22Rv1 (cell line): ENCODE results near the gene ART3.
A peak's percentile ranks its signal among the peaks of the same experiment; 100 is the strongest.

Source experiments
- H3K27ac ChIP-seq: fragments of 450-650 bp; 2 replicates; pipeline ENCODE4 v1.5.1; 2017
- ZFX ChIP-seq: fragments of 450-650 bp; IDR thresholded peaks from 2 replicates; pipeline ENCODE4 v1.6.1; 2017; ENCODE audit warnings: antibody characterized with exemption, borderline replicate concordance
- TF ChIP-seq, protein P1 (sequence below): fragments of 450-650 bp; IDR thresholded peaks from 2 replicates; pipeline ENCODE4 v1.5.1; 2017; ENCODE audit warnings: mild to moderate bottlenecking

Gene ART3

GRCh38 chr4:76083386-76083988 is 9.0 kb downstream of the ART3 start:
- TF ChIP-seq ZFX = no peak
- TF ChIP-seq, protein P1, sequence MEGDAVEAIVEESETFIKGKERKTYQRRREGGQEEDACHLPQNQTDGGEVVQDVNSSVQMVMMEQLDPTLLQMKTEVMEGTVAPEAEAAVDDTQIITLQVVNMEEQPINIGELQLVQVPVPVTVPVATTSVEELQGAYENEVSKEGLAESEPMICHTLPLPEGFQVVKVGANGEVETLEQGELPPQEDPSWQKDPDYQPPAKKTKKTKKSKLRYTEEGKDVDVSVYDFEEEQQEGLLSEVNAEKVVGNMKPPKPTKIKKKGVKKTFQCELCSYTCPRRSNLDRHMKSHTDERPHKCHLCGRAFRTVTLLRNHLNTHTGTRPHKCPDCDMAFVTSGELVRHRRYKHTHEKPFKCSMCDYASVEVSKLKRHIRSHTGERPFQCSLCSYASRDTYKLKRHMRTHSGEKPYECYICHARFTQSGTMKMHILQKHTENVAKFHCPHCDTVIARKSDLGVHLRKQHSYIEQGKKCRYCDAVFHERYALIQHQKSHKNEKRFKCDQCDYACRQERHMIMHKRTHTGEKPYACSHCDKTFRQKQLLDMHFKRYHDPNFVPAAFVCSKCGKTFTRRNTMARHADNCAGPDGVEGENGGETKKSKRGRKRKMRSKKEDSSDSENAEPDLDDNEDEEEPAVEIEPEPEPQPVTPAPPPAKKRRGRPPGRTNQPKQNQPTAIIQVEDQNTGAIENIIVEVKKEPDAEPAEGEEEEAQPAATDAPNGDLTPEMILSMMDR = no peak
- H3K27ac ChIP-seq = no peak overlapping the region

- TF ChIP-seq, protein P1 = no peak
- TF ChIP-seq ZFX = no peak
- no peak overlapping the region for H3K27ac ChIP-seq
Observed at GRCh38 chr4:76084542-76084941, 10.0 kb downstream of the ART3 start.

- H3K27ac ChIP-seq = no peak overlapping the region
- TF ChIP-seq, protein P1 = peak; percentile 92
- no peak for TF ChIP-seq ZFX
Observed at GRCh38 chr4:76087007-76087769, 12.7 kb downstream of the ART3 start.

GRCh38 chr4:76088719-76089118 is 14.2 kb downstream of the ART3 start:
- TF ChIP-seq, protein P1 = no peak
- no peak for TF ChIP-seq ZFX
- H3K27ac ChIP-seq = no peak overlapping the region

- TF ChIP-seq ZFX = no peak
- TF ChIP-seq, protein P1 = no peak
- H3K27ac ChIP-seq = no peak overlapping the region
Observed at GRCh38 chr4:76090241-76090691, 15.8 kb downstream of the ART3 start.

DNA sequence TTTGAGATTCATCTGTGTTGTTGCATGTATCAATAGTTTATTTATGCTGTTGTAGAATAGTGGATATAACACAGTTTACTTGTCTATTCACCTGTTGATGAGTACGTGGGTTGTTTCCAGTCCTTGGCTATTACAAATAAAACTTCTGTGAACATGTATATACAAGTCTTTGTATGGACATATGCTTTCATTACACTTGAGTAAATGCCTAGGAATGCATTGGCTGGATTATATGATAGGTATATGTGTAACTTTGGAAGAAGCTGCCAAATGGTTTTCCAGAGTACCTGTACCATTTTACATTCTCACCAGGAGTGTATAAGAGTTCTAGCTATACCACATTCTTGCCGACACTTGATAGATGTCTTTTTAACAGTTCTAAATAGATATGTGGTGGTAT is 16.5 kb downstream of the ART3 start:
- TF ChIP-seq, protein P1 = no peak
- TF ChIP-seq ZFX = no peak
- H3K27ac ChIP-seq = no peak overlapping the region

DNA sequence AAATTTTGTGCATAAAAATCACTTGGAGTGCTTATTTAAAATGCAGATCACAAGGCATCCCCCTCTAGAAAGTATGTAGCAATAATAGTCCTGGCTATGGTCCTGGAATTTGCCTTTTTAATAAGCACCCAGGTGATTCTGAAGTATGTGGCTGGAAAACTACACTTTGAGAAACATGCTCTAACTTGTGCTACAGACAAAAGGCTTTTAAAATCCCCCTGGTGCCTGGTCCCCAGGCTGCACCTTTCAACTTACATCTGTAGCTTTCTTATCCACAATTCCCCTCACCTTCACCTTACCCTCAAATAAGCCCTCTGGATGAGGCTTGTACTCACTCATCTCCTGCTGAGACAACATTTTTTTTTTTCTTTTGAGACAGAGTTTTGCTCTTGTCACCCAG is 21.1 kb downstream of the ART3 start:
- TF ChIP-seq, protein P1 = no peak
- TF ChIP-seq ZFX = no peak
- no peak overlapping the region for H3K27ac ChIP-seq
